ENCODE data around the gene ZNF532. TPM values are rescaled to one million over a fixed set of nuclear protein-coding genes. Genes with fewer than 3 reads are reported as not detected.

ZNF532 gene
- total and polyA plus RNA-seq, 9 of the 15 experiments (the other 6 are each of a cell fraction or from before 2014, with no cell fraction given): 0.42 TPM; not detected in 8

- WGBS (ENCODE audit: insufficient coverage, low coverage, missing lambda C conversion rate): 2% methylated on average over 14 of the region's 16 CpGs
- intact Hi-C loops (cut with micrococcal nuclease) (no loop called here), in situ Hi-C loops (cut with MboI) (no loop called here)
- Histone ChIP-seq H3K4me1 (replicated peaks in 1 of 2; ENCODE audit: control insufficient read depth in 2 of 2, insufficient read depth in 2 of 2, low read length in 2 of 2) (no peaks in the 10 kb centered on the region), H3K27me3 (ENCODE audit: control insufficient read depth in 2 of 2, insufficient read depth in 2 of 2, low read length in 2 of 2) (no peaks in the 10 kb centered on the region), H3K36me3 (ENCODE audit: control insufficient read depth, insufficient read depth, low read length) (no peaks in the 10 kb centered on the region), H3K79me2 (ENCODE audit: control insufficient read depth, insufficient read depth, low read length) (no peaks in the 10 kb centered on the region), H2AFZ (ENCODE audit: low read depth, low read length) (no peak overlapping the region), H3K9me3 (replicated peaks; ENCODE audit: control insufficient read depth, insufficient read depth, low read depth, low read length) (no peaks in the 10 kb centered on the region), H3K4me3 (no peak overlapping the region), H3K9ac (ENCODE audit: insufficient read depth in 1 of 2, low read depth in 2 of 2, low read length in 2 of 2) (no peak overlapping the region), H4K20me1 (replicated peaks; ENCODE audit: control insufficient read depth, insufficient read depth, low read length) (no peaks in the 10 kb centered on the region), H3K9me1 (ENCODE audit: control insufficient read depth, insufficient read depth, low read length) (no peaks in the 10 kb centered on the region), H3K4me2 (ENCODE audit: insufficient read depth, low read length) (no peak overlapping the region), H3K27ac (ENCODE audit: extremely low read depth, low read depth, low read length) (no peak overlapping the region)
- ATAC-seq (no peak), FAIRE-seq (no peak), DNase-seq (ENCODE audit: extremely low read depth in 1 of 4, low spot score in 3 of 4) (no peak)
- POLR2A ChIA-PET: no interaction called here
- TF ChIP-seq HEY1 (CRISPR knock-in tag; IDR thresholded peaks at IDR 0.05; ENCODE audit: borderline replicate concordance): no peak
- TF ChIP-seq, protein P1, sequence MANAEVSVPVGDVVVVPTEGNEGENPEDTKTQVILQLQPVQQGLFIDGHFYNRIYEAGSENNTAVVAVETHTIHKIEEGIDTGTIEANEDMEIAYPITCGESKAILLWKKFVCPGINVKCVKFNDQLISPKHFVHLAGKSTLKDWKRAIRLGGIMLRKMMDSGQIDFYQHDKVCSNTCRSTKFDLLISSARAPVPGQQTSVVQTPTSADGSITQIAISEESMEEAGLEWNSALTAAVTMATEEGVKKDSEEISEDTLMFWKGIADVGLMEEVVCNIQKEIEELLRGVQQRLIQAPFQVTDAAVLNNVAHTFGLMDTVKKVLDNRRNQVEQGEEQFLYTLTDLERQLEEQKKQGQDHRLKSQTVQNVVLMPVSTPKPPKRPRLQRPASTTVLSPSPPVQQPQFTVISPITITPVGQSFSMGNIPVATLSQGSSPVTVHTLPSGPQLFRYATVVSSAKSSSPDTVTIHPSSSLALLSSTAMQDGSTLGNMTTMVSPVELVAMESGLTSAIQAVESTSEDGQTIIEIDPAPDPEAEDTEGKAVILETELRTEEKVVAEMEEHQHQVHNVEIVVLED (CRISPR knock-in tag; IDR thresholded peaks at IDR 0.05): no peak
- TF ChIP-seq, protein P2, sequence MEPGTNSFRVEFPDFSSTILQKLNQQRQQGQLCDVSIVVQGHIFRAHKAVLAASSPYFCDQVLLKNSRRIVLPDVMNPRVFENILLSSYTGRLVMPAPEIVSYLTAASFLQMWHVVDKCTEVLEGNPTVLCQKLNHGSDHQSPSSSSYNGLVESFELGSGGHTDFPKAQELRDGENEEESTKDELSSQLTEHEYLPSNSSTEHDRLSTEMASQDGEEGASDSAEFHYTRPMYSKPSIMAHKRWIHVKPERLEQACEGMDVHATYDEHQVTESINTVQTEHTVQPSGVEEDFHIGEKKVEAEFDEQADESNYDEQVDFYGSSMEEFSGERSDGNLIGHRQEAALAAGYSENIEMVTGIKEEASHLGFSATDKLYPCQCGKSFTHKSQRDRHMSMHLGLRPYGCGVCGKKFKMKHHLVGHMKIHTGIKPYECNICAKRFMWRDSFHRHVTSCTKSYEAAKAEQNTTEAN (CRISPR knock-in tag; IDR thresholded peaks at IDR 0.05): no peak
- TF ChIP-seq KDM4B (IDR thresholded peaks at IDR 0.05; ENCODE audit: borderline replicate concordance in 2 of 2, low read depth in 1 of 2): no peak
- no peak for TF ChIP-seq MCM3 (IDR thresholded peaks at IDR 0.05)
- TF ChIP-seq EP400 (IDR thresholded peaks at IDR 0.05): no peak
- no peak for TF ChIP-seq ZNF717 (CRISPR knock-in tag; IDR thresholded peaks at IDR 0.05)
- TF ChIP-seq CREM (IDR thresholded peaks at IDR 0.05; ENCODE audit: low read depth): no peak
- TF ChIP-seq NR1H2 (CRISPR knock-in tag; IDR thresholded peaks at IDR 0.05): no peak
- TF ChIP-seq POLR2B (IDR thresholded peaks at IDR 0.05; ENCODE audit: low read depth, partially characterized antibody): no peak
- no peak for TF ChIP-seq ERF (CRISPR knock-in tag; IDR thresholded peaks at IDR 0.05)
- TF ChIP-seq DIDO1 (tag; IDR thresholded peaks at IDR 0.05; ENCODE audit: low read depth): no peak
- no peak for TF ChIP-seq MLX (CRISPR knock-in tag; conservative IDR thresholded peaks at IDR 0.05)
- no peak for TF ChIP-seq UBTF (IDR thresholded peaks at IDR 0.05; ENCODE audit: borderline replicate concordance in 1 of 2, low read depth in 2 of 2, low read length in 2 of 2)
- CTCF ChIA-PET (ENCODE audit: low intra/inter-chr PET ratio): no interaction called here
- no TSS peak for BruUV-seq (replicated peaks)
Measured at GRCh38 chr18:58992301-58993231, 127.9 kb downstream of the ZNF532 start.
